Measurements from ENCODE around the gene TBC1D22A.

GRCh38 chr22:47064016-47064415, 301.6 kb downstream of the TBC1D22A start:
- TF ChIP-seq CTCF (IDR thresholded peaks at IDR 0.05) (no peak), EZH2 (IDR thresholded peaks at IDR 0.05) (no peak), EZH2phosphoT487 (IDR thresholded peaks at IDR 0.05) (no peak)

All from neural progenitor cell (in vitro differentiated cells).